GM19324 (cell line): Measurements from ENCODE around the gene SNAP91.
"Not testable (repeated sequence)": the region's sequence is repeated elsewhere in the genome, so short reads cannot be mapped to it uniquely, and the experiment has no call there.

Experiments
- ATAC-seq: cut with Tn5 transposase; IDR thresholded peaks from one replicate; pipeline ENCODE4 v1.9.1; 2021; ENCODE audit warnings: mild to moderate bottlenecking, moderate library complexity; ENCODE audit not compliant: unreplicated experiment, low FRiP score

SNAP91 gene

DNA sequence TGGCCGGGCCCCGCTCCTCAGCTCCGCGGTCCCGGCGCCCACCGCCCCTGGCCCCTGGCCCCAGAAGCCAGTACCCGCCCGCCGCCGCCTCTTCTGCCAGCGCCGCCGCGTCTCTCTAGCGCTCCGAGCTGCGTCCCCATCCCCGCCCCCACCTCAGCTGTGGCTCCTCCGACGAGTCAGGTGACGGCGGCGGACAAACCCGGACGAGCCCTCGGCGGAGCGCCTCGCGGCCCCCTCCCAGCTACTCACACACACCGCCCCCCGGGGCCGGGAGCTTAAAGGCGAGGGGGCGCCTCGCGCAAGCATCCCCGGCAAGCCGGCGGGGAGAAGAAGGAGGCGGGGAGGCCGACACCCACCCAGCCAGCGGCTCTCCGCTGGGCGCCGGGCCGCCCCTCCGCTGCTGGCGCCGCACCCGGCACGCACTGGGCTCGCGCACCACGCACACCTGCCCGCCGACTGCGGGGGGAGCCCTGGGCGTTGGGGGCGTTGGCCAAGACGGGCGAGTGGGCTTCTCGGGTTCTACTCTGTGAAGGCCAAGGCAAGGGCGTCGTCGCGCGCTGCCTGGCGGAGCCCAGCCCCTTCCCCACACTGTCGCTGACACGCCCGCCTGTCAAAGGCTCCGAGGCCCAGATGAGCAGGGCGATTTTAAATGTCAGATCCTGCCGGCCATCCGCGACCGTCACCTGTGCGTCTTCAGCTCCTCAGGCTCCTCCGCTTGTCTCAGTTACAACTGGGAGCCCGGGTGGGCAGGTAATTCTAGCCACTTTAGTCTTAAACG, at the start of gene SNAP91:
Gene SNAP91 (minus strand): TSS at position 132 of the 778 bp plus-strand sequence. CDS start 1,174 bp downstream, outside the sequence.
- ATAC-seq, result no peak

DNA sequence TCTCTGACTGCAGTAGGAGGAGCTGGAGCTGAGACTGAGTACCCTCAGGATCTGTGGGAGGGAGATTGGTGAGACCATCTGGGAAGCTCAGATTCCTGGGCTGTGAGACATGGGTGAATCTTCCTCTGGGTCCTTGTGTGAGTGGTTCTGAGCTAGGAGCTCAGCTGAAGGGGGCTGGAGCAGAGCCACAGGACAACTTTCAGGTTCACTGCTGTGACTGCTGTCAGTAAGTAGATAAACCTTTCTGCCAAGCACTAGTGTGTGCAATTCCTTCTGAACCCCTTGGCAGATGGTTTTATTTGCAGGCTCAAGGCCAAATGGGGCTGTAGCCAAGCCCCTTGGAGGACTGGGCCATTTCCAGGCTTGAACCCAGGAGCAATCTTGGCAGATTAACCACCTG, 49.6 kb upstream of the SNAP91 start:
- ATAC-seq, result no peak

GRCh38 chr6:83757021-83757420, 48.1 kb upstream of the SNAP91 start:
- no peak for ATAC-seq

- no peak for ATAC-seq
Measured at GRCh38 chr6:83756565-83756964, 47.7 kb upstream of the SNAP91 start.

GRCh38 chr6:83752375-83752774, 43.5 kb upstream of the SNAP91 start:
- ATAC-seq, result not testable (repeated sequence)

DNA sequence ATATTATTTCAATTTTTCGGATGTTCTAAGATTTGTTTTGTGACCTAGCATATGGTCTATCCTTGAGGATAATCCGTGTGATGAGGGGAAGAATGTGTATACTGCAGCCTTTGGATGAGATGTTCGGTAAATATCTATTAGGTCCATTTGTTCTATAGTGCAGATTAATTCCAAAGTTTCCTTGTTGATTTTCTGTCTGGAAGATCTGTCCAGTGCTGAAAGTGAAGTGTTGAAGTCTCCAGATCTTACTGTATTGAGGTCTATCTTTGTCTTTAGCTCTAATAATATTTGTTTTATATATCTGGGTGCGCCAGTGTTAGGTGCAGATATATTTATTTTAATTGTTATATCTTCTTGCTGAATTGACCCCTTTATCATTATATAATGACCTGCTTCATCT, 32.2 kb upstream of the SNAP91 start:
- ATAC-seq, result no peak

DNA sequence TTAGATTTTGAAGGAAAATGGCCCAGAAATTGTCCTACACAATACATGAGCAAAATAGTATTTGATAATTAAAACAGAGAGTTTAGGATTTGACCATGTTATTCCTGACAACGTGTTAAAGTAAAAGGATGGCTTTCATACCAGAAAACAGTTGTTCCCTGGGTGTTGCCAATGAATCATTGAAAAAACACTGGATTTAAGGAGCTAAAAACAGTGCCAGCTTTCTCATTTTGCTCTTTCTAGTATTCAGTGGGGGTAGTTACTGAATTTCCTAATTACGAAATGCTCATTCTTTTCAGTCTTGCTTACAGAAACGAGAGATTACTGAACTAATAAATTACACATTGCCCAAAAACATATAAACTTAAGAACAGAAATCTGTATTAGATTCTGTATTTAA, 26.6 kb upstream of the SNAP91 start:
- no peak for ATAC-seq

- no peak for ATAC-seq
Measured at GRCh38 chr6:83729871-83730270, 21.0 kb upstream of the SNAP91 start.

DNA sequence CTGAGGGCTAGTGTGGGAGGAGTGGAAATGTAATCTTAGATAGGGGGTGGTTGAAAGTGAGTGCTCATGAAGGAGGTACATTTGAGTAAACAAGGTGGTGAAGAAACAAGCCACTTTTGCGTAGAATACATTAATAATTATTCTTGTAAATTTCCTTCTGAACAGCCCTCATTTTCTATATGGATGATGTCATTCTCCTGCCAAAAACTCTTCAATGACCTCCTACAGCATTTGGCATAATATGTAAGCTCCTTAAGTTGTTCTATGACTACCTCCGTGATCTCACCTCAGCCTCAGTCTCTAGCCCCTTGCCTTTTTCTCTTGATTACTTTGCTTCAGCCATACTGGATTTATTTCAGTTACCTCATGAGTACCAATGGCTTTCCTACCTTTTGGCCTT, 14.0 kb upstream of the SNAP91 start:
- ATAC-seq, result no peak

DNA sequence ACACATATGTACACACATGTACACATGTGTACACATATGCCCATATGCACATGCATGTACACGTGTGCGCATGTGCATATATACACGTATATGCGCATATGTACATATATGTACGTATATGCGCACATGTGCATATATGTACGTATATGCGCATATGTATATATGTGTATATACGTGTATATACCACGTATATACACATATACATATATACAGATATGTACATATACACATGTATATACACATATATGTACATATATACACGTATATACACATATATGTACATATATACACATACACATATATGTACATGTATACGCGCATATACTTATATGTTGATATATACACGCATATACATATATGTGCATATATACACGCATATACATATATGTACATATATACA, 8.9 kb upstream of the SNAP91 start:
- ATAC-seq, result no peak

DNA sequence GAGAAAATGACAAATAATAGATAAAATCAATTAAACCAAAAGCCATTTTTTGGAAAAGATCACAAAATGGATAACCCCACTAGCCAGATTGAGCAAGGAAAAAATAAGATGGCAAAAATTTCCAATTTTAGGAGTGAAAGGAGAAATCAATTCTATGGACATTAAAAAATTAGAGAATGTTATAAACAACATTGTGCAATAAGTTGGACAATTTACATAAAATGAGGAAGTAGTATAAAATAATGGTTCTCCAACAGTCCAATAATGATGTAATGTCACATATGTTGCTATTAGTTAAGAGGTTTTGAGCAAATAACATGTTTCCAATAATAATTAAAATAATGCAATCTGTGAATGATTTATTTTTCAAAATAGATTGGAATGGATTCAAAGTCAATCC, 3.1 kb upstream of the SNAP91 start:
- no peak for ATAC-seq

GRCh38 chr6:83709748-83710050, 798 bp upstream of the SNAP91 start:
- ATAC-seq, result no peak

- ATAC-seq, result no peak
Measured at GRCh38 chr6:83708546-83708969, 343 bp downstream of the SNAP91 start.

DNA sequence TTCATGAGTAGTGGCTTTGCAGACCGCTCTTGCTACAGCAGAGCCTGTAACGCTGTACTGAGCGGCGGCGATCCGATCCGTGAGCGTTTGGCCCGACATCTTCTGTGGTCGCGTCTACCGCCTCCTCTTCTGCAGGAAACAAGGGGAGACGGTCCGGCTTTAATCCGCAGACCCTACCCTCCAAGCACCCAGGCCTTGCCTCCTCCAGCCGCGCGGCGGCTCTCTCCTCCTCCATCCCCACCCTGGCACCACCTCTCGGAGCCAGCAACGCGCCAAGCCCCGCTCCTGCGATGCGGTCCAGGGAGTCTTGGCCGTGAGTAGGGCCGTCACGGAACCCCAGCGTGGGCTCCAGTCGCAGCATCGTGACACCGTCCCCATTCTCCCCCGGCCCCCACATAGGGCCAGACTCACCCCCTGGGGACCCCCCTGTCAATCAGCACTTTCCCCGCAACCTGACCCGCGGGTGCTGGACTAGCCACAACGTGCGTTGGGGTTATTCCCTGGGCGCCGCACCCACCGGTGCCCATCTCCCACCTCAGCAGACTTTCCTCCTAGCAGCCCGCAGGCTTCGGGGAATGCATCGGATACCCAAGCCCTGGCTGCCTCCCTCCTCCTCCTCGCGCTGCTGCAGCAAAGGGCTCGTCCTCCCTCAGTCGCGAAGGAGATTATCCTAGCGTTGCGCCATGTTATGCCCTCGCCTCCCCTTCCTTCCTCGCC, 914 bp downstream of the SNAP91 start:
- ATAC-seq, result no peak

- no peak for ATAC-seq
Measured at GRCh38 chr6:83702749-83703148, 6.2 kb downstream of the SNAP91 start.

GRCh38 chr6:83702077-83702476, 6.8 kb downstream of the SNAP91 start:
- ATAC-seq, result no peak

DNA sequence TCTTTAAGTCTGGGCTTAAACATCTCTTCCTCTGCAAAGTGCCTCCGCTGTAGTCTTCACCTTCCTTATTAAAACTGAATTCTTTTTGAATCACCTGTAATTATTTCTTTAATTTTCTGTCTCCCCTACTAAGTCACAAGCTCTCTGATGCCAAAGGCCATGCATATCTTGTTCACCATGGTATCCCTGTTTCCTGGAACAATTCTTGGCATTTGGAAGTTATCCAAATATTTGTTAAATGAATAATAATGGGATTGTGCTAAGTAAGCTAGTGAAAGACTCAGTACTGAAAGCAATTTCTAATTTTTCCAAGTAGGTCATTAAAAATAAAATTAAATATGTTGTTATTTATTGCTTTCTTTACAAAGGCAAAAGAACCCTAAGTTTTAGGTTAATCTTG, 12.2 kb downstream of the SNAP91 start:
- ATAC-seq, result no peak

DNA sequence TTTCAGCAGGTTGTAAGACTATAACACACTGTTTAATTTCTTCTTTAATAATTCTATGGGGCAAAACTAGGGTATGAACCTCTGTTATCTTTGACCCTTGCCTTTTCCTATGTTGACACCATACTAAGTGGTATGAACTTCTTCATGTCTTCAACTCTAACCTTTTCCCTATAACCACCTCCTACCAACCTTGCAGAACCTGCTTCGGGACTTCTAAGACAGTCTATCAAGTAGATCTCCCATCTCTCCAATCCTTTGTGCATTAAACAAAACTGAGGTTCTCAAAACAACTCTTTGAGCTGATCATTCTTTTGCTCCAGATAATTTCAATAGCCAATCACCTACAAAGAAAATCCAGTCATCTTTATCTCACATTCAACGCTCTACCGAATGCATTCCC, 23.4 kb downstream of the SNAP91 start:
- no peak for ATAC-seq

- ATAC-seq, result no peak
Measured at GRCh38 chr6:83677791-83678190, 31.1 kb downstream of the SNAP91 start.

GRCh38 chr6:83637953-83638352, 70.9 kb downstream of the SNAP91 start:
- no peak for ATAC-seq

GRCh38 chr6:83636800-83637199, 72.1 kb downstream of the SNAP91 start:
- no peak for ATAC-seq

DNA sequence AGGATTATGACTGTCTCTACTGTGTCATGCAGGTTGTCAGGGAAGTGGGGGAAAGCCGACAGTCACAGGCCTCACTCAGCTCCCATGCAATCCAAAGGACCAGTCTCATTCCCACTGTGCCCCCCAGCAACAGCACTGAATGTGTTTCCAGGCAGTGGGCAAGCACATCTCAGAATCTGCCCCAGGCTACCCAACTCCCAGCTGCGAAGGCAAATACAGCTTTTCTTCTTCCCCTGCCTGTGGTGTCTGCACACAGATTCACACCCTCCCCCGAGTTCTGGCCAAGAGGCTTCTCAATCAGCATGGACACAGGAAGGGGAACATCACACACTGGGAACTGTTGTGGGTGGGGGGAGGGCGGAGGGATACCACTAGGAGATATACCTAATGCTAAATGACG, 75.3 kb downstream of the SNAP91 start:
- no peak for ATAC-seq
